ENCODE results near the gene TMEM258. TPM values are rescaled to one million over a fixed set of nuclear protein-coding genes. Genes with fewer than 3 reads are reported as not detected.

The TMEM258 gene
- total and polyA plus RNA-seq, 2 donors (not counting 3 experiments of a cell fraction or from before 2014, with no cell fraction given) = 140 to 534 TPM

DNA sequence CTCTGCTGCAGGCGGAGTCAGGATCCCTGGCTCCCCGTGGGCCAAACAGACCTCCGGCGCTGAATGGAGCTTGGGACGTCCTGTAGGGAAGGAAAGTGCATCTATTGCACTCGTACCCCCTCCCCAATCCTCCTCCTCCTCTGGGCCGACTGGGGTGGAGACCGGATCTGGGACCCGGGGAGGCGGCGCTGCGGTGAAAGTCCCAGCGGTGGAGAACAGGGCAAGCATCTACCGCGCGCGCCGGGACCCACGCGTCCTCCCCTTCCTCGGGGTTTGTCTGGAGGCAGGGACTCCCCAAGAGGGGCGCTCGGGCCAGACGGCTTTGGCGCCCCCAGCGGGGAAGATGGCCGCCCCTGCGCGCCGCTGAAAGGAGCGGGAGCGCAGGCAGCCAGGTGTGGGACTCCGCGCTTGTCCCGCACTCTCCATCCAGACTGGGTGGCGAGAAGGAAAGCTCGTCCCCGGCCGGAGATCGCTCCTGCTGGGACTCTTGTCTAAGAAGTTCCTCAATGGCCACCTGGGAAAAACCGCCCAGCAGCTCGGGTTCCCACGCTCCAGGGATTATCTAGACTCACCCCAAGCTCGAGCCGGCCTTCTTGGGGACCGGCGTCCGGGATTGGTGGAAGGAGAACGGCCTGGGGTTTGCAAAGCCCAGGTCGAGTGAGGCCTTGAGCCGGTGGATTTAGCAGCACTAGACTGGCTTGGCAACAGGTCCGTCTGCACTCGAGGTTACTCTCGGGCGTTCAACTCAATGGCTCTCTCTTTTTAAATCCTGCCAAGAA is 36.4 kb upstream of the TMEM258 start:
- Histone ChIP-seq H3K4me2 (ENCODE audit: insufficient read depth, low read length) (peak overlapping the region; percentile 77), H2AFZ (ENCODE audit: low read depth, low read length) (no peak overlapping the region), H3K4me3 (replicated peaks in 1 of 3; ENCODE audit: insufficient read depth in 1 of 3, low read depth in 1 of 3, low read length in 3 of 3) (peak overlapping the region; percentile 69 to 93 (median 76)), H3K36me3 (ENCODE audit: control insufficient read depth in 2 of 2, extremely low read depth in 1 of 2, insufficient read depth in 2 of 2, low read length in 2 of 2) (no peaks in the 10 kb centered on the region), H3K9me1 (replicated peaks; ENCODE audit: control insufficient read depth, extremely low read depth, insufficient read depth, low read length) (no peaks in the 10 kb centered on the region), H3K9me3 (replicated peaks; ENCODE audit: control insufficient read depth, insufficient read depth, low read length) (no peaks in the 10 kb centered on the region), H4K20me1 (replicated peaks; ENCODE audit: control insufficient read depth, extremely low read depth, insufficient read depth, low read length) (peaks cover 4% of the 10 kb centered on the region), H3K4me1 (ENCODE audit: control insufficient read depth, extremely low read depth, insufficient read depth, low read length) (peaks cover 51% of the 10 kb centered on the region), H3K27ac (ENCODE audit: insufficient read depth, low read depth, low read length) (peak overlapping the region; percentile 86), H3K9ac (replicated peaks; ENCODE audit: extremely low read depth, insufficient read depth, low read length) (peak overlapping the region; percentile 43), H3K79me2 (ENCODE audit: control insufficient read depth, insufficient read depth, low read length) (peaks cover 58% of the 10 kb centered on the region), H3K27me3 (ENCODE audit: control insufficient read depth in 2 of 2, insufficient read depth in 2 of 2, low read length in 2 of 2) (no peaks in the 10 kb centered on the region)
- dilution Hi-C loops (cut with MboI; ENCODE audit: extremely low pct_ligation_motif_present, low sequenced_read_pairs) = no loop called here
- peak; percentile 59 for DNase-seq (ENCODE audit: low read depth, low spot score)
- CTCF ChIA-PET = interaction anchor here (1.0 to 3.6 kb wide), 11 partner anchors 9 to 253 kb away, joined by 3 to 50 read pairs (median 4); partner anchors contain the start of genes FADS1, FEN1 and TMEM258
- no TSS peak for BruUV-seq (replicated peaks)
- peak; percentile 69 for FAIRE-seq
- TF ChIP-seq, protein P1, sequence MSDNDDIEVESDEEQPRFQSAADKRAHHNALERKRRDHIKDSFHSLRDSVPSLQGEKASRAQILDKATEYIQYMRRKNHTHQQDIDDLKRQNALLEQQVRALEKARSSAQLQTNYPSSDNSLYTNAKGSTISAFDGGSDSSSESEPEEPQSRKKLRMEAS (IDR thresholded peaks at IDR 0.05; ENCODE audit: insufficient read depth, insufficient read length) = no peak
- TF ChIP-seq GATA2 (IDR thresholded peaks at IDR 0.05; ENCODE audit: insufficient read depth, insufficient read length, low read depth, low read length) (no peak), FOS (IDR thresholded peaks at IDR 0.05; ENCODE audit: borderline replicate concordance, insufficient read depth, low read length) (no peak), POLR2AphosphoS5 (IDR thresholded peaks at IDR 0.05; ENCODE audit: insufficient read depth, low read depth, low read length) (peak; percentile 38), EZH2 (IDR thresholded peaks at IDR 0.05; ENCODE audit: borderline replicate concordance, low read depth, low read length, severe bottlenecking) (no peak), JUN (IDR thresholded peaks at IDR 0.05; ENCODE audit: borderline replicate concordance, insufficient read depth, insufficient read length, low read depth) (no peak)
- TF ChIP-seq, protein P2, sequence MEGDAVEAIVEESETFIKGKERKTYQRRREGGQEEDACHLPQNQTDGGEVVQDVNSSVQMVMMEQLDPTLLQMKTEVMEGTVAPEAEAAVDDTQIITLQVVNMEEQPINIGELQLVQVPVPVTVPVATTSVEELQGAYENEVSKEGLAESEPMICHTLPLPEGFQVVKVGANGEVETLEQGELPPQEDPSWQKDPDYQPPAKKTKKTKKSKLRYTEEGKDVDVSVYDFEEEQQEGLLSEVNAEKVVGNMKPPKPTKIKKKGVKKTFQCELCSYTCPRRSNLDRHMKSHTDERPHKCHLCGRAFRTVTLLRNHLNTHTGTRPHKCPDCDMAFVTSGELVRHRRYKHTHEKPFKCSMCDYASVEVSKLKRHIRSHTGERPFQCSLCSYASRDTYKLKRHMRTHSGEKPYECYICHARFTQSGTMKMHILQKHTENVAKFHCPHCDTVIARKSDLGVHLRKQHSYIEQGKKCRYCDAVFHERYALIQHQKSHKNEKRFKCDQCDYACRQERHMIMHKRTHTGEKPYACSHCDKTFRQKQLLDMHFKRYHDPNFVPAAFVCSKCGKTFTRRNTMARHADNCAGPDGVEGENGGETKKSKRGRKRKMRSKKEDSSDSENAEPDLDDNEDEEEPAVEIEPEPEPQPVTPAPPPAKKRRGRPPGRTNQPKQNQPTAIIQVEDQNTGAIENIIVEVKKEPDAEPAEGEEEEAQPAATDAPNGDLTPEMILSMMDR (IDR thresholded peaks at IDR 0.05; ENCODE audit: extremely low read depth in 1 of 2, insufficient read depth in 1 of 2, low read depth in 1 of 2, low read length in 2 of 2) = peak; percentile 55 to 71
- intact Hi-C loops (cut with micrococcal nuclease) = no loop called here
- POLR2A ChIA-PET = interaction anchor here (1.8 to 4.3 kb wide), 2 partner anchors 12 to 32 kb away, joined by 4 to 36 read pairs; partner anchors contain the start of gene FADS1
